ENCODE measurements around the gene AKT3.
"Not testable (repeated sequence)": the region's sequence is repeated elsewhere in the genome, so short reads cannot be mapped to it uniquely, and the experiment has no call there.

Gene AKT3

DNA sequence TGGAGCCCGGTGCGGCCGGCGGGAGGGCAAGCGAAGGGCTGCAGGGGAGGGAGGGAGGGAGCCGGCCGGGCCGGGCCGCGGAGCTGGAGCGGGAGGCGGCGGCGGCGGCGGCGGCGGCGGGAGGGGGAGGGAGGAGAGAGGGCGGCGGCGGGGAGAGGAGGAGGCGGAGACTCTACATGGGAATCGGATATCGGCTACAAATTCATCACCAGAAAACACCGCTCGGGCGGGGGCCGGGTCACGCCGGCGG lies at the start of gene AKT3:
Gene AKT3 (minus strand): TSS at position 42 of the 250 bp plus-strand sequence. CDS start 7,073 bp downstream, outside the sequence.
- no peak for DNase-seq (ENCODE audit: low spot score)

DNA sequence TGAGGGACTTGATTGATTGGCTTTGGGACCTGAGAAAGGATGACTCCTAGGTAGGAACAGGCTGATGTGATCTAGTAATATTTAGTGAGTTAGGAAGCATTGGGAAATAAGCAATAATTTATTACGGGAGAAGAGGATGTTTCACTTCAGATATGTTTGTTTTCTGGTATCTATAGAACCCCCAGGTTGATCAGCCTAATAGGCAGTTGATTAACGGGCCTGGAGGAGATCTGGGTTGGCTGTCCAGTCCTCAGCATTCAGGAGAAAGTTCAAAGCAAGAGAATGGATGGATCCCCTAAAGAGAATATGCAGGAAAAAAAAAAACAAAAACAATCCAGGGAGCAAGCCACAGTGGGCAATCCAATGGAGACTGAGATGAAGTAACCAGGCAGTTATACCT lies 48.2 kb upstream of the AKT3 start:
- DNase-seq (ENCODE audit: low spot score): no peak

DNA sequence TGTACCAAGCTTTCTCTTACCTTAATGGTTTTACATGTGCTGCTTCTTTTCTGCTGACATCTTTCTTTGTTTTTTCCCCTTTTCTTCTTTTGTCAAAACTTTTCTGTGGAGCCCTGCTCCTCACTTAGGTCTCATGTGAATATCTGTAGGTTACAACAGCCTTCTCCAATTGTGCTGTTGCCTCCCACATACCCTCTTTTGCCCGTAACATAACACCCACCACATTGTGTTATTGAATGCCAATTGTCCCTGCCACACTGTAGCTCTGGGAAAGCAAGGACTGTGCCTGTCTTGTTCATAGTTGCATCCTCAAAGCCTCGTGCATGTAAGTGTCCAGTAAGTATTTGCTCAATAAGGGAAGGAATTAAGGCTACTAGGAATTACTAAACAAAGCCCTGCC lies 46.3 kb upstream of the AKT3 start:
- no peak for DNase-seq (ENCODE audit: low spot score)

DNA sequence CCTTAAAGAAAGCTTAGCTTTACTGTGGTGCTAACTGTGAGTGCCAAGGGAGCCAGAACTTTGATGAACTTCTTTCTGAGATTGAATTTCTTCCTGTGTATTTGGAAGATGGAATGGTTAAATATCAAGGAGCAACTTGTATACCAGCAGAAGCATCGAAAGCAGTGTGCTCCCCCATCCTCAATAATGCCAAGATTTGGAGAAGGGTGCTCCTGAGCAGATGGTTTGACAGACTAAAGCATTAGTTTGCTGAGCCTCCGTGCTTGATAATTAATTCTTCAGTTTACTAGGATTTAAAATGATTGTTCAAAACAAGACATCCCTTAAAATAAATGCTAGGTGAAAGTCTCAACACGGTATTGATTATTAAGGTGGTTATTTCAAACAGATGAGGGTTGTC lies 42.4 kb upstream of the AKT3 start:
- no peak for DNase-seq (ENCODE audit: low spot score)

DNA sequence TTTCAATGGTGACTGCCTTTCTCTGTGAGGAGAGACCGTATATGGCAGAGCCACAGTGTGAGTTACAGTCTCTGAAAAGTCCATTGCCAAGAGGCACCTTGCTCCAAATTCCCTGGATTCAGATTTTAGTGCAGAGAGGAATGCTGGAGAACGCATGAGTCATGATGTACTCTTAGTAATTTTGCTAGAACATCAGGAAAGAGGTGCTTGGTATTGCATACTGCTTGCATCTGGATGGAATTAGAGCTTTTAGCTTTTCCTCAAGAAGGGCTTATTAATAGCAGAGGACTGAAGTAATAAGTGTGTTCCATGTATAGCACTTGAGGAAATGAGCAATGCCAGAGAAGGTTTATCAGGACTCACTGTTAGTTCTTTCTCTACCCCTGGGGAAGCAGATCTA lies 40.5 kb upstream of the AKT3 start:
- DNase-seq (ENCODE audit: low spot score): no peak

DNA sequence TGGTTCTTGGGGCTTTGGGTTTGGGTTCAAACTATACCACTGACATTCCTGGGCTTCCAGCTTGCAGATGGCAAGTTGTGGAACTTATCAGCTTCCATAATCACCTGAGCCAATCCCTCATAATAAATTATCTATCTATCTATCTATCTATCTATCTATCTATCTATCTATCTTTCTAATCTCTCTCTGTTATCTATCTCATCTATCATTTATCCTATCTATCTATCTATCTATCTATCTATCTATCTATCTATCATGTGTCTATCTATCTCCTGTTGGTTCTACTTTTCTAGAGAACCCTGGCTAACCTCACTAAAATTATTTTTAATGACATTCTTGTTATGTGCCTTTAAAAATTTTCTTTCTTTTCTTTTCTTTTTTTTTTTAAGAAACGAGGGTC lies 35.8 kb upstream of the AKT3 start:
- DNase-seq (ENCODE audit: low spot score): no peak

DNA sequence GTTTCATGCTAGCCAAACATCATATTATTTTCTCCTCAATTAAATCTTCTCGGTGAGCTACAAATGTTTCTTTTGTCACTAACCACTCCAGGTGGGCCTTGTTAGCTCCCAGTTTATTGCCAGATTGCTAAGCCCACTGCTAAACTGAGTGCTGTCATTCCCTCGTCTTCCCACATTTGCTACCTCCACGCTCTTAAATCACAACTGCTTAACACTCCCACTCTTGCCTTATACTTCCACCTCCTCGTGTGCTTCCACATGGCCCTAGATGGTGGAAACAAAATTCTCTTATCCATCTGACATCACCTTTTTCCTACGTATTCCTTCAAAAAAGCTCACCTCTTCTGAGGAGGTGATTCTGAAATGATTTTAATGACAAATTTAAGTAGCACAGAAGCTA lies 34.6 kb upstream of the AKT3 start:
- DNase-seq (ENCODE audit: low spot score): no peak

DNA sequence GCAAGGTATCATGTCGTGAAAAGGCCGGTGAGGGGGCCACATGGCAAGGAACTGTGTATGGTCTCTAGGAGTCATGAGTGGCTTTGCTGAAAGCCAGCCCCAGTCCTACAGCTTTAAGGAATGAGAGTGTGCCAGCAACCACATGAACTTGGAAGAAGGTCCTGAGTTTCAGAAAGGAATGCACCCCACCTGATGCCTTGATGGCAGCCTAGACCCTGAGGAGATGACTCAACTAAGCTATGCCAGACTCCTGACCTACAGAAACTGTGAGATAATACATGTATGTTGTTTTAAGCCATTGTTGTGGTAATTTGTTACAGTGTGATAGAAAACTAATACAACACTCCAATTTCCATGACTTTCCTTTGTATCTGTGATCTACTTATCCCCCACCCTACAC lies 33.5 kb upstream of the AKT3 start:
- no peak for DNase-seq (ENCODE audit: low spot score)

DNA sequence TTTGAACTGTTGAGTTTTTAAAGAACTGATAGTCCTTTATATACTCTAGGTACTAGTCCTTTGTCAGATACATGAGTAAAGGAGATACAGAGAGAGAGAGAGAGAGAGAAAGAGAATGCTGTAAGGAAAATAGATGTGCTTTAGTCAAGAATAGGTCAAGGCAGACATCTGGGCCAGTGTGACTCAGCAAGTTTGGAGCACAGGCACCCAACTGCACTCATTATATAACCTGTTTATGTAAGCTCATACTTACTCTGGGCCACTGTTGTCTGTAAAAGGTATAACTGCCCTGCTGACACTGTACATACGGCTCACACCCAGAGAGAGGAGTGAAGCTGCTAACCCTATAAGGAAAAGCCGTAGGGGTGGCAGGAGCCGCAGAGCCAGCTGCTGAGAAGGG lies 32.2 kb upstream of the AKT3 start:
- DNase-seq (ENCODE audit: low spot score): no peak

DNA sequence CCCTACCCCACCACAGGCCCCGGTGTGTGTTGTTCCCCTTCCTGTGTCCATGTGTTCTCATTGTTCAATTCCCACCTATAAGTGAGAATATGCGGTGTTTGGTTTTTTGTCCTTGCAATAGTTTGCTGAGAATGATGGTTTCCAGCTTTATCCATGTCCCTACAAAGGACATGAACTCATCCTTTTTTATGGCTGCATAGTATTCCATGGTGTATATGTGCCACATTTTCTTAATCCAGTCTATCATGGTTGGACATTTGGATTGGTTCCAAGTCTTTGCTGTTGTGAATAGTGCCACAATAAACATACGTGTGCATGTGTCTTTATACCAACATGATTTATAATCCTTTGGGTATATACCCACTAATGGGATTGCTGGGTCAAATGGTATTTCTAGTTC lies 27.0 kb upstream of the AKT3 start:
- DNase-seq (ENCODE audit: low spot score): not testable (repeated sequence)

DNA sequence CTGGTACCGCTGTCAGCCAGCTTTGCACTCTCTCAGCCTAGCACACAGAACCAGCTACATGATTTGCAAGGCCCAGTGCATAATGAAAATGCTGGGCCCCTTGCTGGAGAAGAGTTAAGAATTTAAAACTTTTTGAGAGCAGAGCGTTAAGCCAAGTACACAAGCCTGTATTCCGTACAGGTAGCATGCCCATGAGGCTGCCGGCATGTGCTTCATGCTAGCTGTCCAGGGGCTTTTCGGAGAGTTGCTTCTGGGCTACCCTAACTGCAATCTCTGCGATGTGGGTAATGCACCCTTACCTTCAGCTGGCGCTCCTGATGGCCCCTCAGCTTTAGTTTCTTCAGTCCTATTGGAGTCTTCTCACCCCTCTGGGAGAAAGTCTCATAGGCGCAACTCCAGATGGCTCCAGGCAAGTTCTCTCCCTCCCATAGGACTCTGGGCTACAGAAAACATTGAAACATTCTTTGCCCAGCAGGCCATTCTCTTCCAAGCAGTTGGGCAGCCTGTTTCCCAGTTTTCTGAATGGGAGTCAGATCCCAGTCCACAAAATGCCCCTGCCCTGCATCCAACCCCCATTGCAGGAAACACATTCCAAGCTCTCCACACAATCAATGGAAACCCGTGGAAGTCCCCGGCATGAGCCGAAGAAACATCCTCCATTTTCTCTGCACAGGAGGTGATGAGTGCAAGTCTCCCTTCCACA lies 5.7 kb upstream of the AKT3 start:
- no peak for DNase-seq (ENCODE audit: low spot score)

DNA sequence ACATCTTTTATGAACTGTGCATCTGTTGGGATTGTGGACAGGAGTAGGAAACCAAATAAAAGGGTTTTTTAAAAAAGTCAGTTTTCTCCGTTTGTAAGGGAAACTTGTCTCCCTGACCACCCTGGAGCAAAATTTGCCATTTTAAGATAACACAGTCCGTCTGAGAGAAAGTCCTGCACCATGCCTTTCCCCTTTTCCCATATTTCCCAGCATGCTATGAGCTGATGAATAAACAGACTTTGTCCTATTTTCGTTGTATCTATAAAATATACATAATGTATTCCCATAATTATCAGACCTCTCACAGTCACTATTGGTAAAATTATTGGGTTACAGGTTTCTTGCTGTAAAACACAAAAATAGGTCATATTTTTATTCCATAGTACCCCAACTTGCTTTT lies 1.7 kb upstream of the AKT3 start:
- no peak for DNase-seq (ENCODE audit: low spot score)

DNA sequence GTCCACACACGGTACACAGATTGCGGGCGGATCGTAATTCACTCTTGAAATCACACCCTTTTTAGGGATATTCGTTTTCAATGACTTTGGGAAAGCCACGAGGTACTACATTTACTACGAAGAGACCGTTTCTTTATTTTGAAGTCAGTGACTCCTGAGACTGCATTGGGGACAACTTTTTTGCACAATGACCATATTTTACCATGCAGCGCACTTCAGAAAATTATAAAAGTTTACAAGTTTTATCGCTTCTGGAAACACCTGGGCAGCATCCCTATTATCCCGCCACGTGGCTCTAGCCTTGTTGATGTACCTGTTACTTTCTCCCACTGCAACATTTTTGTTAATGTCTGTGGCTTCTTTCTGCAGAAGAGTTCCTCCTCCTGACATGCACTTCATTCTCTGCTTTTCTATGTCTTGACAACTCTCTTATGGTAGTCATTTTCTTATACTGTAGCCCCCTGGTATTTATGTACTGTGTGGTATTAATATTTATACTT lies 1.3 kb upstream of the AKT3 start:
- DNase-seq (ENCODE audit: low spot score): no peak

DNA sequence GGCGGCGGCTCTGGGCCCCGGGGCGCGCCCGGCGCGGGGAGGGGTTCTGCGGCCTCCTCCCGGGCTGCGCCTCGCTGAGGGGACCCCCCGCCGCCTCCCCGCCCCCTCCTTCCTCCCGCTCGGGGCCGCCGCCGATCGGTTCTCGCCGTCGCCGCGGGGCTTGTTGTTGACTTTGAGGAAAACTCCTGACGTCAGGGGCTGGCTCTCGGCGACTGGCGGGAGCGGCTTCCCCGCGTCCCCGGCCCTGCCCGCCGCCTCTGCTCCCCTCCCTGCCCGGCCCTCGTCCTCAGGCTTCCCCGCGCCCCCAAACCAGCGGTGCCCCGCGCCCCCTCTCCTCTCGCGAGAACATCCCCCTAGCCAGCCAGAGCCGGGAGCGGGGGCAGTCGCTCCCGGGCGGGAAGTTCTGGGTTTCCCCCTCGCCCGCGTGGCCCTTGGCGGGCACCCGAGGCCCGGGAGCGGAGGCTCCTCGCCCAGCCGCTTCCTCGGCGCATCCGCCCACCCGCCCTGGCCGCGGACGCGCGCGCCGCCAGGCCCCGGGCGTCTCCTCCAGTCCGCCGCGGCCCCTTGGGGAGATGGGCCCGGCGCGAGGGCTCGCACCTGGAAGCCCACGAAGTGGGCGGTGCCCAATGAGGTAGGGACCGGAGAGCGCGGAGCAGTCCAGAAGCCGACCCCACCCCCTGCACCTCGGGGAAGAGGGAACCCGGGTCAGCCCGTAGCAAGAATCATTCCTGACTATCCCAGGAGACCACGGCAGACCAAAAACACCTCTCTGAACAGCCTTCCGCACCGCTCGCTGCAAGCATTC lies 611 bp upstream of the AKT3 start:
- DNase-seq (ENCODE audit: low spot score): peak; percentile 37

DNA sequence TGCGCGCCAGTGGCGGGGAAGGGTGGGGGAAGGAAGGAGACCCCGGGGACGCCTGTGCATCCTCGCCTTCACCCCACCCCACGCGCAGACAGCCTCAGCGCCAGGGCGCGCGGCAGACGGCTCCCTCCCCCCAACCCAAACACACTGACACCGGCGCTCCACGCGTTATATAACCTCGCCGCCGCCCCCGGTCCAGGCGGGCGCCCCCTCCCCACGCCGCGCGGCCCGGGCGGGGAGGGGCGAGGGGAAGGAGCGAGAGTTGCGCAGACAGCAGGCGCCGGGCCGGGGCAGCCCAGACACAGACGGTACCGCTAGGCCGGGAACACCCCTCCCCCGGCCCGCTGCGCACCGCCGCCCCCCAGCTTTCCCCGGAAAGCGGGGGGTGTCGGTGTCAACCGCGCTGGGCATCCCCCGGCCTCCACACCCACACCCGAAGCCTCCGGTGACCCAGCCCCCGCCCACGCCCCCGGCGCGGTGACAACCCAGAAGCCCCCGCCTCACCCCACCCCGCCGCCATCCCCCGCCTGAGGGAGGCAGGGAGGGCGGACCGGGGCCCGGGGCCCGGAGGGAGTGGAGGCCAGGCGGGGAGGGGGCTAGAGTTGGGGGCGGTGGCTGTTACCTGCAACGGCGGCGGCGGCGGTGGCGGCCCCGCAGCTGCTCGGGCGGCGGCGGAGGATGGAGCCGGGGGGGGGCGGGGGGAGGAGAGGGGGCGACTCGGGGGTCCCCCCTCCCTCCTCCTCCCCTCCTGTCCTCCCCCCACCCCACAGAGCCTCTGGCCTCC lies 432 bp downstream of the AKT3 start:
- peak; percentile 5 for DNase-seq (ENCODE audit: low spot score)

DNA sequence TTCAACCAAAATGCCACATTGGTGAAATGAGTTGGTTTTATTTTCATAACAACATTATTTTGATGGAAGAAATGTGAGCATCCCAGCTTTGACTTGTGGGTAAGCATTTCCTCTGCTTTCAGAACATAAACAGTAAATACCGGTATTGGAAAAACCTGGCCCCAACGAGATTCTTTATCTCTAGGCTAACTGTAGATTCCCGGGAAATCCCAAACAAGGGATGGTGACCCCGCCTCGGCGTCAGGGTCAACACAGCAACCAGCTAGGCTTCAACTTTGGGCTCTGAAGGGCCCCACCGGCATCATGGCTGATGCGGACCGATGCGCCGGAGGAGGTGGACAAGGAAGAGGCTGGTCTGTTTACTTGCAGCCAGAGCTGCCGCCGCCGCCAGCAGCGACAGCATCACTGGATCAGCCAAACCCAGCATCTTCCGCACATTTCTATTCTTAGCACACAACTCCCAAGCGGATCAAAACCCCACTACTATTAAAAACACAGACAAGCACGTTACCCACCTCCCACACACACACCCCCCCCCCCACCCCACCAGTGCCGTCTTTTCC lies 1.1 kb downstream of the AKT3 start:
- DNase-seq (ENCODE audit: low spot score): peak; percentile 5

DNA sequence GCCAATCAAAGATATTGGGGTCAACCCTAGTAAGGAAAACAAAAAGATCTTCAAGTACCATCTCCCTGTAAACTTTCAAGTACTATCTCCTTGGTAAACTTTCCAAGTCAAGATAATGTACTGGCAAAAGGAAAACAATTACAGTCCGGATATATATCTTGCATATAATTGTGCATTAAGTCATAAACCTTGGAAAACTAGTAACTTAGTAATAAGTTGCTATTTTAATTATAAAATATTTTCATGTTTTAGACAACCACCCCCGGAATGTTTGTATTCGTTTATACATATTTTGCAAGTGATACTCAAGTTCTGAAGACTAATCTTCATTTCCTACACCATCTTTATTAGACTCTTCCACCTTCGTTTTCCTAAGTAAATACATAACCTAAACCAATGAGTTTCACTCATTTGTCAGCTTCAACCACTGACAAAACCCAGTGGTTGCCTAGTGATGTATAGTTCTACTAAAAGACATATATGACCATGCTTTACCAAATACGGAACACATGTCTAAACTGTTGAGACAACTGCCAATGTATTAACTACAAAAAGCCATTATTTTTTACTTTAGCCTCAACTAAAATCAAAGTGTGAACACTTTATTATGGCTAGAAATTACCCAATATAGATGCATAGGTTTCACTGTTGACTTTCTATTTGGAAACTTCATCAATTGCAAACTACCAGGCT lies 1.7 kb downstream of the AKT3 start:
- DNase-seq (ENCODE audit: low spot score): no peak

DNA sequence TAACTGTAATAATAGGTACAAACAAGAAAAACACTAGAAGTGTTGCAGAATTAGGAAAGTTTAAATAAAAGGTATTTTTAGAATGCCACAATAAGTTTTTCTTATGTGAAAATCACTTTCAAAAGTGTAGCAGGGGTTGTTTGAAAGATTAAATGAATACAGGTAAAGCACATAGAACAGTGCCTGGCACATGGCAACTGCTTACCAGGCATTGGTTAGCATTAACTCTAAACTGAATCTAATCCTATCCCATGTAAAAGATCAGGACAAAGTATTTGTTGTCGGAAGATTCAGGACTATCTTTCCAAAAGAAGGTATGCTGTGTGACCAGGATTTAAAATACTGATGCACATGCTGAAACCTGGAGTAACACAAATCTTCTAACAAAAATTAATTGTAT lies 3.3 kb downstream of the AKT3 start:
- no peak for DNase-seq (ENCODE audit: low spot score)

DNA sequence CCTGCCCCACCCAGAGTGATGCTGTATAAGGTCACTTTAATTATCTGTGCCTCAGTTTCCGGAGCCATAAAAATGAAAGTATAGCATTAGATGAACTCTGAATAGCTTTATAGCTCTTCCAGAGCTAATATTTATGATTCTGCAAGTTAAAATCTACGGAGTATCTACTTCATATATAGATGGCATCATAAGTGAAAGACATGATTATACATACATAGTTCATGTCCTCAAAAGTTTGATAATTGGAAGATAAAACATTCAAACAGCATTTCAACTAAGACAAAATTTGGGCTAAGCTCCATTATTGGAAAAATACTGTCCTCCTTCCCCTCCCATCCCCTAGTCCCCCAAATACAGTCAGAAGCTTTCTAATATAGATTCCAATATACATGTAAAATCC lies 4.2 kb downstream of the AKT3 start:
- DNase-seq (ENCODE audit: low spot score): no peak

DNA sequence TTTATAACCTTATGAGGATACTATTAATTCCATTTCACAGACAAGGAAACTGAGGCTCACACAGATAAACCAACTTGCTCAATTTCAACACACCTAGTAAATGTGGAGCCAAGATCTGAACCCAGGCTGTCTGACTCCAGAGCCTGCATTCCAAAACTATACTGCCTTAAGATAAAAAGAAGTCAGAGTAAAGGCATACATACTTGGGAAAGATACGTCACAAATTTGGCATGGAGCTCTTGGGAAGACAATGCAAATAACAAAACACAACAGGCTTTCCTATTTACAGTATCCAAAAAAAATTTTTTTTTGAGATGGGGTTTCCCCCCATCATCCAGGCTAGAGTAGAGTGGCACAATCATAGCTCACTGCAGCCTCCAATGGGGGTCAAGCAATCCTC lies 5.9 kb downstream of the AKT3 start:
- no peak for DNase-seq (ENCODE audit: low spot score)

DNA sequence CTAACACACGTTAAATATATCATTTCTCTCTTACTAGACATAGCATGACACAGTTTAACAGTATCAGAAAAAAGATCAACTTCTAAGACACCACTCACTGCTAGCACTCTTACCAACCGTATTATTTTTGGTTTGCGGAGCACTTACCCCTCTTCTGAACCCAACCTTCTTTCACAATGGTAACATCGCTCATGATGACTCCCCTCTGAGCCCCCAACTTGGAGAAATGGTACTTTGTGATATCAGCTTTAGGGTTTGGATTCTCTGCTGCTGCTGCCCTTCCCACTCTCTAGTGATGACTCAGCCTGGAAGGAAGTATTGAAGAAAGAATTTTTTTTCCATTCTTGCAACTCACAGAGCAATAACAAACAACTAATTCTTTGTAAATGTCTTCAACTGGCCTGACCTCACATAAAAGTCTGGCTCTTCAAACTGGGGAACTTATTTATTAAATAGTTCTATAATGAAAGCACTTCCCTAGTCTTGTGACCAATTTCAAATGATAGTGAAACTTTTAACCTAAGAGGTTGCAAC lies 7.0 kb downstream of the AKT3 start:
- no peak for DNase-seq (ENCODE audit: low spot score)

DNA sequence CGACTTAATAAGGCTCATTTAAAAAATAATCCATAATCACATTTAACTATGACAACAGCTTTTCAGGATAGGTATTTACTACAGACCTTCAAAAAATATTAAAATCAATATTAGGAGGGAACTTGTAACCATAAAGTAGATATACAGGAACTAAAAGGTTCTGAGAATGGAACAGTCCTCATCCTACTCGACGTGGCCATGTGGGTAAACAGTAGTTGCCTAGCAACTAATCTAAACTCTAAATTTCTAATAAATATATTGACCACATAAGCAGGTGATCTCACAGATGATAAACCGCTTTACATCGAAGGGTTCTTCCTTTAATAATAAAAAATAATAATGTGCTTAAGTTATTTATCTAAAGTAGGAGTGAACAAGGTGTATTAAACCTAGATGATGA lies 7.9 kb downstream of the AKT3 start:
- no peak for DNase-seq (ENCODE audit: low spot score)

Measured in hematopoietic multipotent progenitor cell treated with erythropoietin and hydrocortisone succinate and interleukin-3 and kit ligand, for 17 days (in vitro differentiated cells).